ENCODE measurements around the gene ASNS. TPM values are rescaled to one million over a fixed set of nuclear protein-coding genes. Genes with fewer than 3 reads are reported as not detected.
"Not testable (repeated sequence)": the region's sequence is repeated elsewhere in the genome, so short reads cannot be mapped to it uniquely, and the experiment has no call there.

ASNS gene
- 62.8 TPM for polyA plus RNA-seq (2013, experiment 1 of 2)
- polyA plus RNA-seq (2013, experiment 2 of 2) = 73.0 TPM

- Histone ChIP-seq H3K9ac (ENCODE audit: low read depth, low read length) (peak within 1 kb of the TSS; percentile 96), H3K27ac (ENCODE audit: low read depth, low read length) (peak within 1 kb of the TSS; percentile 99; the same call in 1 of the 2 replicates), H3K4me1 (ENCODE audit: insufficient read depth, low read length) (peaks cover 8% of the 10 kb centered on the region; the same call in 1 of the 2 replicates), H3K27me3 (ENCODE audit: insufficient read depth, low read length) (peaks cover 10% of the 10 kb centered on the region), H3K4me3 (ENCODE audit: low read length) (peak within 1 kb of the TSS; percentile 86), H3K9me3 (ENCODE audit: insufficient read depth, low read depth, low read length) (no peaks in the 10 kb centered on the region), H3K36me3 (ENCODE audit: insufficient read depth, low read length) (peaks cover 18% of the 10 kb centered on the region)
- WGBS = under 1% methylated on average over 58 of the region's 58 CpGs
These were observed at the start of gene ASNS for GRCh38 chr7:97872025-97872669. Gene ASNS, minus strand, starts transcription at chr7:97872408. Its CDS starts 3,252 bp downstream, at chr7:97869156.

GRCh38 chr7:97921254-97921653, 49.0 kb upstream of the ASNS start:
- H3K36me3 ChIP-seq (ENCODE audit: insufficient read depth, low read length) = not testable (repeated sequence)
- 95% methylated on average over 3 of the region's 4 CpGs for WGBS

GRCh38 chr7:97915267-97915666, 43.1 kb upstream of the ASNS start:
- not testable (repeated sequence) for H3K4me1 ChIP-seq (ENCODE audit: insufficient read depth, low read length); H3K4me3 ChIP-seq (ENCODE audit: low read length); H3K27me3 ChIP-seq (ENCODE audit: insufficient read depth, low read length); H3K9ac ChIP-seq (ENCODE audit: low read depth, low read length); H3K36me3 ChIP-seq (ENCODE audit: insufficient read depth, low read length); H3K9me3 ChIP-seq (ENCODE audit: insufficient read depth, low read depth, low read length); H3K27ac ChIP-seq (ENCODE audit: low read depth, low read length)
- WGBS = 93% methylated on average over 7 of the region's 8 CpGs

More at GRCh38 chr7:97921254-97921653, 49.0 kb upstream of the ASNS start:
- not testable (repeated sequence) for H3K4me1 ChIP-seq (ENCODE audit: insufficient read depth, low read length); H3K27me3 ChIP-seq (ENCODE audit: insufficient read depth, low read length); H3K9me3 ChIP-seq (ENCODE audit: insufficient read depth, low read depth, low read length); H3K27ac ChIP-seq (ENCODE audit: low read depth, low read length); H3K4me3 ChIP-seq (ENCODE audit: low read length); H3K9ac ChIP-seq (ENCODE audit: low read depth, low read length)

- not testable (repeated sequence) for H3K4me1 ChIP-seq (ENCODE audit: insufficient read depth, low read length); H3K4me3 ChIP-seq (ENCODE audit: low read length)
- 60% methylated on average over 5 of the region's 5 CpGs for WGBS
These were observed 40.1 kb upstream of the ASNS start for GRCh38 chr7:97912294-97912693.

GRCh38 chr7:97896893-97897292, 24.7 kb upstream of the ASNS start:
- H3K9ac ChIP-seq (ENCODE audit: low read depth, low read length); H3K27ac ChIP-seq (ENCODE audit: low read depth, low read length); H3K4me1 ChIP-seq (ENCODE audit: insufficient read depth, low read length); H3K9me3 ChIP-seq (ENCODE audit: insufficient read depth, low read depth, low read length); H3K36me3 ChIP-seq (ENCODE audit: insufficient read depth, low read length); H3K27me3 ChIP-seq (ENCODE audit: insufficient read depth, low read length); H3K4me3 ChIP-seq (ENCODE audit: low read length): not testable (repeated sequence)
- WGBS = 100% methylated on average over 1 of the region's 2 CpGs

More at GRCh38 chr7:97912294-97912693, 40.1 kb upstream of the ASNS start:
- not testable (repeated sequence) for H3K27ac ChIP-seq (ENCODE audit: low read depth, low read length); H3K27me3 ChIP-seq (ENCODE audit: insufficient read depth, low read length); H3K9me3 ChIP-seq (ENCODE audit: insufficient read depth, low read depth, low read length); H3K36me3 ChIP-seq (ENCODE audit: insufficient read depth, low read length); H3K9ac ChIP-seq (ENCODE audit: low read depth, low read length)

GRCh38 chr7:97891721-97892120, 19.5 kb upstream of the ASNS start:
- H3K9ac ChIP-seq (ENCODE audit: low read depth, low read length); H3K4me3 ChIP-seq (ENCODE audit: low read length); H3K9me3 ChIP-seq (ENCODE audit: insufficient read depth, low read depth, low read length); H3K27me3 ChIP-seq (ENCODE audit: insufficient read depth, low read length); H3K4me1 ChIP-seq (ENCODE audit: insufficient read depth, low read length); H3K36me3 ChIP-seq (ENCODE audit: insufficient read depth, low read length); H3K27ac ChIP-seq (ENCODE audit: low read depth, low read length): not testable (repeated sequence)
- 64% methylated on average over 4 of the region's 4 CpGs for WGBS

- not testable (repeated sequence) for H3K9ac ChIP-seq (ENCODE audit: low read depth, low read length); H3K4me1 ChIP-seq (ENCODE audit: insufficient read depth, low read length); H3K36me3 ChIP-seq (ENCODE audit: insufficient read depth, low read length); H3K27me3 ChIP-seq (ENCODE audit: insufficient read depth, low read length); H3K27ac ChIP-seq (ENCODE audit: low read depth, low read length); H3K4me3 ChIP-seq (ENCODE audit: low read length); H3K9me3 ChIP-seq (ENCODE audit: insufficient read depth, low read depth, low read length)
- 96% methylated on average over 2 of the region's 3 CpGs for WGBS
These were observed 7.3 kb upstream of the ASNS start for GRCh38 chr7:97879527-97879926.

GRCh38 chr7:97874894-97875293, 2.7 kb upstream of the ASNS start:
- not testable (repeated sequence) for H3K27ac ChIP-seq (ENCODE audit: low read depth, low read length); H3K4me3 ChIP-seq (ENCODE audit: low read length); H3K9me3 ChIP-seq (ENCODE audit: insufficient read depth, low read depth, low read length); H3K36me3 ChIP-seq (ENCODE audit: insufficient read depth, low read length); H3K4me1 ChIP-seq (ENCODE audit: insufficient read depth, low read length); H3K9ac ChIP-seq (ENCODE audit: low read depth, low read length)
- peaks cover 10% of the 10 kb centered on the region for H3K27me3 ChIP-seq (ENCODE audit: insufficient read depth, low read length)
- 78% methylated on average over 4 of the region's 4 CpGs for WGBS

GRCh38 chr7:97873606-97874005, 1.4 kb upstream of the ASNS start:
- WGBS = 39% methylated on average over 3 of the region's 3 CpGs
- H3K27me3 ChIP-seq (ENCODE audit: insufficient read depth, low read length) = peaks cover 10% of the 10 kb centered on the region
- H3K9ac ChIP-seq (ENCODE audit: low read depth, low read length) = no peak overlapping the region
- no peak overlapping the region for H3K27ac ChIP-seq (ENCODE audit: low read depth, low read length)
- peaks cover 8% of the 10 kb centered on the region; the same call in 1 of the 2 replicates for H3K4me1 ChIP-seq (ENCODE audit: insufficient read depth, low read length)
- no peaks in the 10 kb centered on the region for H3K9me3 ChIP-seq (ENCODE audit: insufficient read depth, low read depth, low read length)
- H3K4me3 ChIP-seq (ENCODE audit: low read length) = no peak overlapping the region
- H3K36me3 ChIP-seq (ENCODE audit: insufficient read depth, low read length) = peaks cover 5% of the 10 kb centered on the region

- H3K36me3 ChIP-seq (ENCODE audit: insufficient read depth, low read length) = peaks cover 22% of the 10 kb centered on the region
- WGBS = under 1% methylated on average over 21 of the region's 21 CpGs
- peak overlapping the region; percentile 96 for H3K9ac ChIP-seq (ENCODE audit: low read depth, low read length)
- no peaks in the 10 kb centered on the region for H3K9me3 ChIP-seq (ENCODE audit: insufficient read depth, low read depth, low read length)
- peak overlapping the region; percentile 99; the same call in 1 of the 2 replicates for H3K27ac ChIP-seq (ENCODE audit: low read depth, low read length)
- H3K27me3 ChIP-seq (ENCODE audit: insufficient read depth, low read length) = peaks cover 10% of the 10 kb centered on the region
- peak overlapping the region; percentile 86 for H3K4me3 ChIP-seq (ENCODE audit: low read length)
- H3K4me1 ChIP-seq (ENCODE audit: insufficient read depth, low read length) = peaks cover 8% of the 10 kb centered on the region; the same call in 1 of the 2 replicates
These were observed 566 bp downstream of the ASNS start for GRCh38 chr7:97871659-97872024.

GRCh38 chr7:97868788-97869187, 3.4 kb downstream of the ASNS start:
- H3K36me3 ChIP-seq (ENCODE audit: insufficient read depth, low read length) = peaks cover 48% of the 10 kb centered on the region
- H3K9me3 ChIP-seq (ENCODE audit: insufficient read depth, low read depth, low read length) = no peaks in the 10 kb centered on the region
- H3K9ac ChIP-seq (ENCODE audit: low read depth, low read length) = no peak overlapping the region
- no peak overlapping the region for H3K27ac ChIP-seq (ENCODE audit: low read depth, low read length)
- peaks cover 10% of the 10 kb centered on the region for H3K27me3 ChIP-seq (ENCODE audit: insufficient read depth, low read length)
- 89% methylated on average over 10 of the region's 10 CpGs for whole genome bisulfite sequencing
- H3K4me3 ChIP-seq (ENCODE audit: low read length) = no peak overlapping the region
- H3K4me1 ChIP-seq (ENCODE audit: insufficient read depth, low read length) = peaks cover 8% of the 10 kb centered on the region; the same call in 1 of the 2 replicates

- H3K9ac ChIP-seq (ENCODE audit: low read depth, low read length) = no peak overlapping the region
- H3K9me3 ChIP-seq (ENCODE audit: insufficient read depth, low read depth, low read length) = no peaks in the 10 kb centered on the region
- peaks cover 53% of the 10 kb centered on the region for H3K36me3 ChIP-seq (ENCODE audit: insufficient read depth, low read length)
- H3K27ac ChIP-seq (ENCODE audit: low read depth, low read length) = no peak overlapping the region
- peaks cover 3% of the 10 kb centered on the region; the same call in 1 of the 2 replicates for H3K4me1 ChIP-seq (ENCODE audit: insufficient read depth, low read length)
- H3K27me3 ChIP-seq (ENCODE audit: insufficient read depth, low read length) = peaks cover 5% of the 10 kb centered on the region
- no peak overlapping the region for H3K4me3 ChIP-seq (ENCODE audit: low read length)
These were observed 3.9 kb downstream of the ASNS start for GRCh38 chr7:97868314-97868713.
